GM21717 (cell line): Measurements from ENCODE around the gene PANX2.

Experiments used
- ATAC-seq: cut with Tn5 transposase; IDR thresholded peaks from one replicate; pipeline ENCODE4 v1.9.1; 2021; ENCODE audit warnings: mild to moderate bottlenecking, moderate library complexity; ENCODE audit not compliant: unreplicated experiment

PANX2 gene

GRCh38 chr22:50211147-50211546 is 40.6 kb downstream of the PANX2 start:
- ATAC-seq, result no peak

GRCh38 chr22:50213263-50213662 is 42.7 kb downstream of the PANX2 start:
- ATAC-seq, result no peak

DNA sequence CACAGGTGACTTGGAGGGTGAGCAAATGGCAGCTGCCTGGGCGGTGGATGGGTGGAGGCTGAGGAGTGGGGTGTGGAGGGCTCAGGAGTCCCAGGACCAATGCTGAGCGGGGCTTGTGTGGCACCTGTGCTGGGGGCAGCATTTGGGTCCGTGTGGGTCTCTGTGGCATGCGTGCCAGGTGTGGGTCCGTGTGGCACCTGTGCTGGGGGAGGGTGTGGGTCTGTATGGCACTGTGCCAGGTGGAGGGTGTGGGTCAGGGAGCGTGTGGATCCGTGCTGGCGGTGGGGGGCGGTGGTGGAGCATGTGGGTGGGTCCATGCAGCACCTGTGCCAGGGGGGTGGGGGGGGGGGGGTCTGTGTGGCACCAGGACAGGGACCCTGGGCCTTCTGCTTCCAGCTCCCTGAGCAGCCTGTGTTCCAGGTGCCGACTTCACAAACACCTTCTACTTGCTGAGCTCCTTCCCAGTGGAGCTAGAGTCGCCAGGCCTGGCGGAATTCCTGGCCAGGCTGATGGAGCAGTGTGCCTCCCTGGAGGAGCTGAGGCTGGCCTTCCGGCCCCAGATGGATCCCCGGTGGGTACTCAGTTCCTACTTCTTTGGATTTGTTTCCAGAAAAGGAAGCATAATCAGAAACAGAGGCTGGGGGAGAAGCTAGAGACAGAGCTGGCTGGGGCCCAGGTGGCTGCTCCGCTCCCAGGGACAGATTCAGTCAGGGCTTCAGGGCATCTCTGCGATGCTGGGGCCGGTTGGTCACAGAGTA is 44.9 kb downstream of the PANX2 start:
- ATAC-seq, result no peak

DNA sequence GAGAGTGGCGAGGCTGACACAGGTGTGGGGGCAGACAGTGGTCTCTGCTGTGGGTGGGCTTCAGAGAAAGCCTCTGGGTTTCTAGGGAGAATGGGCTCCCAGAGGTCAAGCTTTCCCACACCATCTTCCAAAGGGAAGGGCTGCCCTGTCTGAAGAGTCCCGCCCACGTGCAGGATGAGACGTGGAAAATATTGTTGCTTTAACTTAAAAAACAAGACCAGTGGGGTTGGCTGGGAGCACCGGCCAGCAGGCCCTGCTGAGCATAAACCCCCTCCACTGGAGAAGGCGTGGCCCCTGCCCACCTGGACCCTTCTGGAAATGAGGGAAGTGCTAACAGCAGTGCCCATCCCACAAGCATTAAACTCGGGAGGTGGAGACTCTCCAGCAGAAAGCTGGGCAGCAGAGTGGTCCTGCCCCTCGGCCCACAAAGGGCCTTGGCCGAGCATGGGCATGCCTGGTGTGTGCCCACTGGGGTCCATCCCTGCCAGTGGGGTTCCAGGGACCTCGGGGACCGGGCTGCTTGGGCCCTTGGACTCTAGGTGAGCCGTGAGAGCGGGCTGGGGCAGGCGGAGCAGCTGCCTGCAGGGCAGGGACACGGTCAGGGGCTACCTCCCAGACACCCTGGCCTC is 45.6 kb downstream of the PANX2 start:
- ATAC-seq, result no peak

- no peak for ATAC-seq
Observed at GRCh38 chr22:50216684-50217520, 46.4 kb downstream of the PANX2 start.

DNA sequence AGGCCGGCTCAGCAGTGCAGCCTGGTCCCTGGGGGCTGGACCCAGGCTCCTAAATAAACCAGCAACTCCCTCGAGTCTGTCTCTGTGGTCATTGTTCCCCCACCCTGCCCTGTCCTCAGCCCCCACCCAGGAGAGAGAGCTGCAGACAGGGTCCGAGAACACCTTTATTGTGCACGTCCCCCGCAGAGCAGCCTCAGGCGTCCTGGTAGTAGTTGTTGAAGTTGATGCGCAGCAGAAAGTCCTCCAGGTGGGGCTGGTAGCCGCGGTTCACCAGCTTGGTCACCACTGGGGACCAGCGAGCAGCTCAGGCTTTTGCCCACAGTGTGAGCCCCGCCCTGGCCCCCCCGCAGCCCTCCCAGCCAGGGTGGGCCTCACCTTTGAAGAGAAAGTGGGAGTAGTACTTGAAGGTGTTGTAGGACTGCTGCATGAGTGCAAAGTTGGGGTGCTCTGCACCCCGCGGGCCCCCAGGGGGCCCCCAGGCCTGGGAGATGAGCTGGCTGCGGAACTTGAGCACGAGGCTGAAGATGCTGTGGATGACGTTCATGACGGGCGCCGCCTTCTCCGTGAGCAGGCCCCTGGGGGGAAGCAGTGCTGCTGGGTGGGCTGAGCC is 47.1 kb downstream of the PANX2 start:
- no peak for ATAC-seq

- ATAC-seq, result no peak
Observed at GRCh38 chr22:50218153-50218995, 47.8 kb downstream of the PANX2 start.

DNA sequence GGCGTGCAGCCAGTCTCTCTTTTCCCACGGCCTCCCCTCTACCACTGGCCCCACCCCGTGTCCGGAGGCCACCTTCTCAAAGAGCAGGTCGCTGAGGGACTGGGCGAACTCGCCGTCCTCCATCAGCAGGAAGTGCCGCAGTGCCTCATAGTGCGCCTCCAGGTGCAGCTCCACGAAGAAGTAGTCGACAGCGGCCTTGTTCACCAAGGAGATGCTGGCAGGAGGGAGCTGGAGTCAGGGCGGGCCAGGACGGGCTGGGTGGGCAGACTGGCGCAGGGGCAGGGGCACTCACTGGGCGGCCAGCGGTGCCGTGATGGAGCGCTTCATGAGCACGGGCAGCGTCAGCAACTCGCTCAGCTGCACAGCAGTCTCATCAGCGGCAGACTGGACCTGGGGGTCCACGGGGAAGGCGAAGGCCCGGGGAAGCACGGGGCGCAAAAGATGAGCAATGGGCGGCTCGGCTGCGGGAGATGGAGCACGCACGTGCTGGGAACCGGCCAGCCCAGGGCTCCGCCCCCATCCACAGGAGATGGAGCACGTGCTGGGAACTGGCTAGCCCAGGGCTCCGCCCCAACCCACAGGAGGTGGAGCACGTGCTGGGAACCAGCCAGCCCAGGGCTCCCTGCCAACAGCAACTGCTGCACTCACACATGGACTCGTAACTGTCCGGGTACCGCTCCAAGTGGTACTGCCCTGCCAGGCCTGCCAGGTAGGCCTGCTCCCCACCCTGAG is 48.6 kb downstream of the PANX2 start:
- ATAC-seq, result no peak

DNA sequence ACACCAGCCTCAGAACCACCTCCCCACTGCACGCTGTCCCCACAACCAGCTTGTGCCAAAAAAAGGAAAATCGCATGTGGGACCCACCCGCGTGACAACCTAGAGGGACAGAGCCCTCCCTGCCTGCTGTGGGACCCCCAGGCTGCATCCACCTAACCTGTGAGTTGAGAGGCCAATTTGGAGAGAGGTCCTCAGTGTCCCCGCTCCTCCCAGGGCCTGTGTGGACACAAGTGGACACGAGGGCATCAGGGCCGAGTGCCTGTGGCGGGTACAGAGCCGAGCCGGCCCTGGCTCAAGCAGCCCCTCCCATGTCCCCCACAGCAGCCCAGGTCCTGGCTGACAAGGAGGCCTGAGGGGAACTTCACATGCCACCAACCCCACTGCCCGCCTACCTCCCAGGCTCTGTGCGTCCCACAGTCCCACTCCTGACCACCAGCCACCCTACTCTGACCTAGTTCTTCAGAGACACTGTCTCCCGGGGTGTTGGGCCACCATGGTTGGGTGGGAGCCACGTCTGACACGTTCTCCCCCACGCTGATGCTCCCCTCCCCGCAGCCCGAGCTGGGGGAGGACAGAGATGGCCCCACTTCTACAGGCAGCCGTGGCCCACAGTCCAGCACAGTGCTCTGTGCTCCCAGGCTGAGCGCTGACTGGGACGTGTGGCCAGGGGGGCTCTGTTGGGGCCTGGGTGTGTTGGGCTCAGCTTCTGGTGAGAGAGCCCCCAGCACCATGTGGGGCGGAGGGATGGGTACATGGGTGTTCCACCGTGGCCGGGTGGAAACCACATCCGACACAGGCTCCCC is 49.5 kb downstream of the PANX2 start:
- ATAC-seq, result no peak

- ATAC-seq, result no peak
Observed at GRCh38 chr22:50220603-50221409, 50.3 kb downstream of the PANX2 start.

GRCh38 chr22:50221410-50222300 is 51.1 kb downstream of the PANX2 start:
- no peak for ATAC-seq

- ATAC-seq, result no peak
Observed at GRCh38 chr22:50222508-50222907, 52.0 kb downstream of the PANX2 start.

DNA sequence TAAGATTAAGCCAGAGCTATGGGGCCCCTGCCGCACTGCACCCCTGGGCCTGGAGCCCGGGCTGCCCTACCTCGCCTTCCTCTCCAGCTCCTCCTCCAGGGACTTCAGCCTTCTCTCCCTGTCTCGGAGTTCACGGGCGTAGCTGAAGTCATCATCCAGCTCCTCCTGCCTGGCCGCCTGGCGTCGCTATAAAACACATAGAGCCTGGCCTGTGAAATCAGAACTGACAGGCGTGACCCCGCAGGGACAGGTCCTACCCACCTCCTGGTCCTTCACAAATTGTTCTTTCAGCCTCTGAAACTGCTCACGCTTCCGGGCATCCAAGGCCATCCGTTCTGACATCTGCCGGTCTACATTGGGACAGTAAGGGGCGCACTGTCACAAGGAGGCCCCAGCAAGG is 53.5 kb downstream of the PANX2 start:
- no peak for ATAC-seq

DNA sequence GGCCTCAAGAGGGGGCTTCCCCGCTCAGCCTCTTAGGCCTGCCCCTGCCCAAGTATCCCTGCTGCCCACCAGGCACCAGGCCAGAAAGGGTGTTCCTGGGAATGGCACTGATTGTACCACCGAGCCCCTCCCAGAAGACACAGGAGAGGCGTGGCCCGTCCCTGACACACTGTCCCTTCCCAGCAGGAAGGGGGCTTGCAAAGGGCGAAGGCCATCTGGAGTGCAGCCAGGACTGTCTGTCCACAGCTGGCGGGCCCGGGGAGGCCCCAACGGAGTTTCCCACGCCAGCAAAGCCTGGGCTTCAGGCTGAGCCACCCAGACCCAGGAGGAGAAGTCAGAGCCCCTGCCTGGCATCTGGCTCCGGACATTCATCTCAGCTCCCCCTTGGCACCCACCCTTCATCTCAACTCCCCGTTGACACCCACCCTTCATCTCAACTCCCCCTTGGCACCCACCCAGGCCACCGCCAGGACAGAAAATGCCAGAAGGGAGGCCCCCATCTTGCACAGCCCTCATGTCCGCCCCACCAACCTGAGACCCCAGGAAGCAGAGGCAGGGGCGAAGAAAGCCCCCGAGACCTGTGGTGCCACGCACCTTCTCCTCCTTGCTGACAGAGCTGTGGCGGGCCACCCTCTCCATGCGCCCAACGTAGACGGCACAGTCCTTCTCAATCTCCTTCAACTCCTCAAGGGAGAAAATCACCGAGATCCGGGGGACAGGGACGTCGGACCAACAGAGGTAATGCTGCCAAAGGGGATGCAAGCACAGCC is 54.9 kb downstream of the PANX2 start:
- no peak for ATAC-seq

GRCh38 chr22:50226063-50226874 is 55.7 kb downstream of the PANX2 start:
- ATAC-seq, result no peak

DNA sequence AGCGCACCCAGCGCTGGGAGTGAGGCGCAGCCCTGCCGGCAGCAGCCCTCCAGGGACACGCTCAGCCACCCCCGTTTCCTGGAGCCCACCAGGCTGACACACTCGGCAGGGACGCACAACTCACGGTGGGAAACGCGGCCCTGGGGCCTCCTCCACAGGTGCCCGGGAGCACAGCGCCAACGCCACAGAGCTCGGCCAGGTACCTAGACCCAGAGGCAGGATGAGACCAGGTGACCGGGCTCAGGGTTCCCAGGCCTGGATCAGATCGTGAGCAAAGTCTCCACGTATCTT is 56.3 kb downstream of the PANX2 start:
- ATAC-seq, result no peak
